BE2C (cell line): ENCODE measurements around the gene SRSF9.
A peak's percentile ranks its signal among the peaks of the same experiment; 100 is the strongest.
"Not testable (repeated sequence)": the region's sequence is repeated elsewhere in the genome, so short reads cannot be mapped to it uniquely, and the experiment has no call there.

ENCODE experiments used
- DNase-seq: peaks from one replicate; pipeline ENCODE4 v3.0.0-alpha.2; 2020
- H3K27me3 ChIP-seq: fragments of 250-450 bp; sonication (Bioruptor Pico); 2 replicates; pipeline ENCODE4 v1.5.1; 2020; ENCODE audit warnings: mild to moderate bottlenecking
- H3K36me3 ChIP-seq: fragments of 250-450 bp; sonication (Bioruptor Pico); 2 replicates; pipeline ENCODE4 v1.5.1; 2020; ENCODE audit warnings: mild to moderate bottlenecking
- H3K4me1 ChIP-seq: fragments of 250-450 bp; sonication (Bioruptor Pico); 2 replicates; pipeline ENCODE4 v1.5.1; 2020
- H3K4me3 ChIP-seq: 2 replicates; pipeline ENCODE4 v1.5.1; 2011; ENCODE audit warnings: low read depth, low read length
- H3K9me3 ChIP-seq: fragments of 250-450 bp; sonication (Bioruptor Pico); 2 replicates; pipeline ENCODE4 v1.5.1; 2020
- CTCF ChIP-seq: IDR thresholded peaks from 2 replicates; pipeline ENCODE4 v1.5.1; 2012; ENCODE audit warnings: mild to moderate bottlenecking, low read depth, low read length

Gene SRSF9

GRCh38 chr12:120460157-120460556 is 9.4 kb downstream of the SRSF9 start:
- no peak for TF ChIP-seq CTCF
- Histone ChIP-seq H3K4me3 (no peak overlapping the region), H3K27me3 (no peaks in the 10 kb centered on the region), H3K36me3 (peaks cover 95% of the 10 kb centered on the region), H3K9me3 (no peaks in the 10 kb centered on the region), H3K4me1 (no peaks in the 10 kb centered on the region)
- DNase-seq: no peak

- Histone ChIP-seq H3K9me3 (no peaks in the 10 kb centered on the region), H3K4me3 (no peak overlapping the region), H3K27me3 (no peaks in the 10 kb centered on the region), H3K36me3 (peaks cover 84% of the 10 kb centered on the region), H3K4me1 (no peaks in the 10 kb centered on the region)
- peak; percentile 46 for DNase-seq
- TF ChIP-seq CTCF: peak; percentile 72
These were observed 12.4 kb downstream of the SRSF9 start for GRCh38 chr12:120457133-120457532.

- Histone ChIP-seq H3K36me3 (peaks cover 77% of the 10 kb centered on the region), H3K4me3 (no peak overlapping the region), H3K27me3 (no peaks in the 10 kb centered on the region), H3K4me1 (no peaks in the 10 kb centered on the region), H3K9me3 (no peaks in the 10 kb centered on the region)
- no peak for DNase-seq
- TF ChIP-seq CTCF: no peak
These were observed 14.2 kb downstream of the SRSF9 start for GRCh38 chr12:120455302-120455701.

- peaks cover 77% of the 10 kb centered on the region for H3K36me3 ChIP-seq
- no peaks in the 10 kb centered on the region for H3K27me3 ChIP-seq
- no peaks in the 10 kb centered on the region for H3K9me3 ChIP-seq
- no peak overlapping the region for H3K4me3 ChIP-seq
- no peak for DNase-seq
- H3K4me1 ChIP-seq: no peaks in the 10 kb centered on the region
- TF ChIP-seq CTCF: peak; percentile 82
These were observed 15.6 kb downstream of the SRSF9 start for GRCh38 chr12:120453977-120454376.

GRCh38 chr12:120453060-120453750 is 16.3 kb downstream of the SRSF9 start:
- H3K4me3 ChIP-seq: no peak overlapping the region
- no peaks in the 10 kb centered on the region for H3K4me1 ChIP-seq
- H3K9me3 ChIP-seq: no peaks in the 10 kb centered on the region
- H3K27me3 ChIP-seq: no peaks in the 10 kb centered on the region
- no peak for TF ChIP-seq CTCF
- no peak for DNase-seq
- H3K36me3 ChIP-seq: peaks cover 70% of the 10 kb centered on the region

- H3K36me3 ChIP-seq: peaks cover 66% of the 10 kb centered on the region
- not testable (repeated sequence) for H3K9me3 ChIP-seq, DNase-seq, H3K4me3 ChIP-seq, H3K4me1 ChIP-seq, H3K27me3 ChIP-seq
These were observed 17.0 kb downstream of the SRSF9 start for GRCh38 chr12:120452524-120452923.
